ENCODE measurements around the gene RNF13.

DNA sequence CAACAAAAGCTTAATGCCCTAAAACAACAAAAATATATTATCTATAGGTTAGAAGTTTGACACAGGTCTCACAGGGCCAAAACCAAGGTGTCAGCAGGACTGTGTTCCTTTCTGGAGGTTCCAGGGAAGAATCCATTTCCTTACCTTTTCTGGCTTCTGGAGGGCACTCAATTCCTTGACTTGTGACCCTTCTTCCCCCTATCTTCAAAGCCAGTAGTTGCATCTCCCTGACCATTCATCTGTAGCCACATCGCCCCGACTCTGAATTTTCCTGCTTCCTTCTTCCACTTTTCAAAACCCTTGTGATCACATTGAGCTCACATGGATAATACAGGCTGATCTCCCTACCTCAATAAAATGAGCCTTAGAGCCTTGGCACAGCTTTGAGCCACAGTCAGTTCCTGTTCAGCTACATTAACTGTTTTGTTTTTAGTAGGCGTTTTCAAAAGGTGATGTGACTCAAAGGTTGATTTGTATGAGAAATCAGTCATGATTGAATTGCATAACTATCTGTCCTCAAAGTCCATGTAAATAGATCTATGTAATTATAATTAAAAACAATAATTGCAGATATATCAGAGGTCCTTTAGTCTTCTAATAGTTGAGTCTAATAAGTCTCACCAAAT lies 145.3 kb downstream of the RNF13 start:
- TF ChIP-seq, protein P1, sequence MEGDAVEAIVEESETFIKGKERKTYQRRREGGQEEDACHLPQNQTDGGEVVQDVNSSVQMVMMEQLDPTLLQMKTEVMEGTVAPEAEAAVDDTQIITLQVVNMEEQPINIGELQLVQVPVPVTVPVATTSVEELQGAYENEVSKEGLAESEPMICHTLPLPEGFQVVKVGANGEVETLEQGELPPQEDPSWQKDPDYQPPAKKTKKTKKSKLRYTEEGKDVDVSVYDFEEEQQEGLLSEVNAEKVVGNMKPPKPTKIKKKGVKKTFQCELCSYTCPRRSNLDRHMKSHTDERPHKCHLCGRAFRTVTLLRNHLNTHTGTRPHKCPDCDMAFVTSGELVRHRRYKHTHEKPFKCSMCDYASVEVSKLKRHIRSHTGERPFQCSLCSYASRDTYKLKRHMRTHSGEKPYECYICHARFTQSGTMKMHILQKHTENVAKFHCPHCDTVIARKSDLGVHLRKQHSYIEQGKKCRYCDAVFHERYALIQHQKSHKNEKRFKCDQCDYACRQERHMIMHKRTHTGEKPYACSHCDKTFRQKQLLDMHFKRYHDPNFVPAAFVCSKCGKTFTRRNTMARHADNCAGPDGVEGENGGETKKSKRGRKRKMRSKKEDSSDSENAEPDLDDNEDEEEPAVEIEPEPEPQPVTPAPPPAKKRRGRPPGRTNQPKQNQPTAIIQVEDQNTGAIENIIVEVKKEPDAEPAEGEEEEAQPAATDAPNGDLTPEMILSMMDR (IDR thresholded peaks at IDR 0.05): no peak
- TF ChIP-seq EP300 (IDR thresholded peaks at IDR 0.05): no peak
- no peak for TF ChIP-seq POLR2AphosphoS5 (IDR thresholded peaks at IDR 0.05)
- TF ChIP-seq POLR2A (IDR thresholded peaks at IDR 0.05): no peak
